ENCODE measurements around the gene EPGN. TPM values are rescaled to one million over a fixed set of nuclear protein-coding genes. Genes with fewer than 3 reads are reported as not detected.

The EPGN gene
- total RNA-seq, 2 experiments from 2014 or later: not detected

DNA sequence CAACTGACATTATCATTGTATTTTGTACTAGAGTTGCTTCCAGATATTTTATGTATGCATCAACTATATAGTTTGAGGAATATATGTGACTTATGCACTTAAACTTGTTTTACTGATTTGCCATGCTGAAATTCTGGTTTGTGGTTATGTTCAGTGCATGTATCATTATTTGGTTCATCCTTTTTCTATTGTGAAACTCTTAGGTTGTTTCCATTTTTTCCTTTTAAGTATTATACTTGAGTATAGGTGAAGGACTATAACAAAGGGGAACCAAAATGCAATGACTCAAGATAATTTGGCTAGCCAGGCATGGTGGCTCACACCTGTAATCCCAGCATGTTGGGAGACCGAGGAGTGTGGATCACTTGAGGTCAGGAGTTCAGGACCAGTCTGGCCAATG lies 21.1 kb upstream of the EPGN start:
- Mint-ChIP-seq H3K27me3 (no peaks in the 10 kb centered on the region), H3K9me3 (no peaks in the 10 kb centered on the region), H3K4me3 (no peak overlapping the region), H3K36me3 (no peaks in the 10 kb centered on the region), H3K27ac (no peak overlapping the region), H3K4me1 (ENCODE audit: low read depth) (no peaks in the 10 kb centered on the region)
- POLR2A ChIA-PET: no interaction called here
- DNase-seq: no peak
- CTCF ChIA-PET: no interaction called here
- intact Hi-C loops (cut with micrococcal nuclease): no loop called here

DNA sequence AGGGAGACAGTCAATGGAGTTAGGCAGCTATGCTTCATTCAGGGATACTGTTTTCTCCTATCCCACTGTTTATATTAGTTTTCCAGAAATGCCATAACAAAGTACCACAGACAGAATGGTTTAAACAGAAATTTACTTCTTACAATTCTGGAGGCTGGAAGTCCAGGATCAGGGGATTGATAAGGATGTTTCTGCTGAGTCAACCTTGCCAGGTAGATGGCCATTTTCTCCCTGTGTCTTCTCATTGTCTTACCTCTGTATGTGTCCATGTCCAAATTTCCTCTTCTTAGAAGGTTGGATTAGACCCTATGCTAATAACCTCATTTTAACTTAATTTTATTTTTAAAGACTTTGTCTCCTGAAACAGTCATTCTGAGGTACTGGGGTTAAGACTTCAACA lies 20.5 kb upstream of the EPGN start:
- intact Hi-C loops (cut with micrococcal nuclease): no loop called here
- Mint-ChIP-seq H3K27ac (no peak overlapping the region), H3K4me1 (ENCODE audit: low read depth) (no peaks in the 10 kb centered on the region), H3K9me3 (no peaks in the 10 kb centered on the region), H3K36me3 (no peaks in the 10 kb centered on the region), H3K4me3 (no peak overlapping the region), H3K27me3 (no peaks in the 10 kb centered on the region)
- POLR2A ChIA-PET: no interaction called here
- DNase-seq: no peak
- CTCF ChIA-PET: no interaction called here

DNA sequence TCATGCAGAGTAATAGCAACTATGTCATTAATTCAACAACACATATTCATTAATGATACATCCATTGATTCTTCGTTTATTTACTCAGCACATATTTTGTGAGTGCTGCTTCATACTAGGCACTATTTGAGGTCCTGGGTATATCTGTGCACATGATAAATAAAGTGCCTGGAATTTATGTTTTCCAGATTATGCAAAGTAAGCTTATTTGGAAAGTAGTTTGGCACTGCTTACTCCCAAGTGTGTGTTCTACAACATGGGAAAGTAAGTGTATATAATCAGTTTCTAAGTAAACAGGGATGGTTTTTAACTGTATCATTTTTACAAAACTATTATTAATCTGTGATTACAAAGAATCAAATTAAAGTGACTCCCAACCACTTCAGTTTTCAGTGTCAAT lies 16.8 kb upstream of the EPGN start:
- intact Hi-C loops (cut with micrococcal nuclease): no loop called here
- Mint-ChIP-seq H3K36me3 (no peaks in the 10 kb centered on the region), H3K4me1 (ENCODE audit: low read depth) (no peaks in the 10 kb centered on the region), H3K27me3 (no peaks in the 10 kb centered on the region), H3K9me3 (no peaks in the 10 kb centered on the region), H3K27ac (no peak overlapping the region), H3K4me3 (no peak overlapping the region)
- ChIA-PET POLR2A (no interaction called here), CTCF (no interaction called here)
- no peak for DNase-seq

DNA sequence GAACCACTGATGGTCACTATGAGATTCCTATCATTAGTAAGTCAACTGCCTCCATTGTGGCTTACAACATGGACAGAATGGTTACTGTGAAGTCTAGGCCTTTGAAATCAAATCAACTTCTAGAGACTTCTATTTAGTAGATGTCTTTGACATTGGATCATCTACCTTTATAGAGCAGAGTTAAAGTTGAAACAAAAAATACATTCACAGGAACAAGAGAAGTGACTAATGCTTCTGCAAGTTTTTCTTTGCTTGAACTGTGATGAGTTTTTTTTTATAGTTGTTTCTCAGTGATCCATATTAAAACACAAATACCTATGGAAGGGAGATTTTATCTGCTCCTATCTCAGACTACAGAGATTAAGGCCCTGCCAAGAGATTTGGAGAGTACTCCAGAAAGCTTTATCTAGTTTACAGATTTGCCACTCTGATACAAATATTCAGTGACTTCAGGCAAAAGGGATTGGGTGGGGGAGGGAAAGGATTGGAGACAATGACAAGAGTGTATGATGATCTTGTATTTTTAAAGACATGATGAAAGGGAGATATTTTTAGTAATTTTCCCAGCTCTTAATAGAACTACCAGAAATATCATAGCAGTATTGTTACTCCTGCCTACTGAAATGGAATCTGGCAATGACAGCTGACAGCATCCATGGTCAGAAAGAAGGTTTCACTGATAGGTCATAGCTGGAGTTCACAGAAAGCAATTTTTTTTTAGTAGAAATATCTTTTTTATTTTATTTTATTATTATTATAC lies 16.0 kb upstream of the EPGN start:
- ChIA-PET CTCF (no interaction called here), POLR2A (no interaction called here)
- no peak for DNase-seq
- H3K4me1 Mint-ChIP-seq (ENCODE audit: low read depth): no peaks in the 10 kb centered on the region
- no peaks in the 10 kb centered on the region for H3K9me3 Mint-ChIP-seq
- H3K27ac Mint-ChIP-seq: no peak overlapping the region
- no peak overlapping the region for H3K4me3 Mint-ChIP-seq
- no peaks in the 10 kb centered on the region for H3K36me3 Mint-ChIP-seq
- intact Hi-C loops (cut with micrococcal nuclease): no loop called here
- H3K27me3 Mint-ChIP-seq: no peaks in the 10 kb centered on the region

DNA sequence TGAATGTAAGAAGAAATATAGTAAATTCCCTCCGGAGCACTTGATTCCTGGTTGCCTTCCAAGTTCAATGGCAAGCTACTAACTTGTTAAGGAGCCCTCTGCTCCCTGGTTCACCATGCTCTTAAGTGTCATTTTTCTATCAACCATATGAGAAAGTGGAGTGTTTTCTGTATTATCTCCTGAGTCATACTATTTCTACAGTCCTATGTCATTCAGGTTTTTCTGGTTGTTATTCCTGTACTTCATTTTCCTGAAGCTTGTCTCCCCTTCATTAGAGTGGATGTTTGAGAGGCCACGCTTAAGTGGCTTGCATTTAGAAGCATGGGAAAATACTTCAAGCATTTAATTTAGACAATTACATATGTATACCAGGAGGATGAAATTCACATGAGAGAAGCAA lies 14.7 kb upstream of the EPGN start:
- no peak overlapping the region for H3K4me3 Mint-ChIP-seq
- ChIA-PET CTCF (no interaction called here), POLR2A (no interaction called here)
- no peaks in the 10 kb centered on the region for H3K27me3 Mint-ChIP-seq
- no peaks in the 10 kb centered on the region for H3K4me1 Mint-ChIP-seq (ENCODE audit: low read depth)
- intact Hi-C loops (cut with micrococcal nuclease): no loop called here
- no peaks in the 10 kb centered on the region for H3K36me3 Mint-ChIP-seq
- H3K9me3 Mint-ChIP-seq: no peaks in the 10 kb centered on the region
- H3K27ac Mint-ChIP-seq: no peak overlapping the region
- no peak for DNase-seq

DNA sequence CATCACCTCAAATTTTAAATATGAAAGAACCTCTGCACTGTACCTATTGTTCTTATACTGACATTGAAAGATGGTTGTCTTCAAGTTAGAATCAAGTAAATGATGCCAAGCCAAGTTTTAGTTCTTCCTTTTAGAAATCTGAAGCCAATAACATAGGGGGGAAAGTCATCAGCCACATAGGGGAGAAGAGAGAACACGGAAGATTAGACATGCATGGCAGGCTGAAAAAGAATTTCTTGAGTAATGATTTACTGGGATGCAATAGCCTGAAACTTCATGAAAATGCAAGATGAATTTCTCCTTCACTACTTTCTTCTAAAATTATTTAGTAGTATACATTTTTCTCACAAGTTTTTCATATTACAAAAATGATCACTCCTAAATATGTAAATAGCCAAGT lies 13.6 kb upstream of the EPGN start:
- Mint-ChIP-seq H3K4me1 (ENCODE audit: low read depth) (no peaks in the 10 kb centered on the region), H3K27me3 (no peaks in the 10 kb centered on the region), H3K9me3 (no peaks in the 10 kb centered on the region), H3K36me3 (no peaks in the 10 kb centered on the region), H3K4me3 (no peak overlapping the region), H3K27ac (no peak overlapping the region)
- intact Hi-C loops (cut with micrococcal nuclease): no loop called here
- POLR2A ChIA-PET: no interaction called here
- CTCF ChIA-PET: no interaction called here
- DNase-seq: no peak

DNA sequence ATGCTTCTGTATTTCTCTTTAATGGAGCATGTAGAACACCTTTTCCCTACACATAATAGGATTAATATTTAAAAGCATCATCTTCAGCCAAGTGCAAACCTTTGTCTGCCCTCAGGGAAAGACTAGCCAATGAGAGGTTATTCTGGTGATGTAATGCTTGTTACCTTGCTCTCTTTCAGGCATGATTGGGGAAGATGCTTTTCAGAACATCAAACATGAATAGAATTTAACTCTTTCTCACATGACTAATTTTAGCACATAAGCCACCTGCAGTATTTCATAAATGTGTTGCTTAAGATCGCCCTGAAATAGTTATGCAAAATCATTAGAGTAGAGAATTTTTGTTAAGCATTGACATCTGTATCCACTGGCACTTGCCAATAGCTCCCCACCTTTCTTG lies 10.7 kb upstream of the EPGN start:
- intact Hi-C loops (cut with micrococcal nuclease): no loop called here
- Mint-ChIP-seq H3K4me1 (ENCODE audit: low read depth) (no peaks in the 10 kb centered on the region), H3K9me3 (no peaks in the 10 kb centered on the region), H3K36me3 (no peaks in the 10 kb centered on the region), H3K4me3 (no peak overlapping the region), H3K27me3 (no peaks in the 10 kb centered on the region), H3K27ac (no peak overlapping the region)
- CTCF ChIA-PET: no interaction called here
- POLR2A ChIA-PET: no interaction called here
- DNase-seq: no peak

DNA sequence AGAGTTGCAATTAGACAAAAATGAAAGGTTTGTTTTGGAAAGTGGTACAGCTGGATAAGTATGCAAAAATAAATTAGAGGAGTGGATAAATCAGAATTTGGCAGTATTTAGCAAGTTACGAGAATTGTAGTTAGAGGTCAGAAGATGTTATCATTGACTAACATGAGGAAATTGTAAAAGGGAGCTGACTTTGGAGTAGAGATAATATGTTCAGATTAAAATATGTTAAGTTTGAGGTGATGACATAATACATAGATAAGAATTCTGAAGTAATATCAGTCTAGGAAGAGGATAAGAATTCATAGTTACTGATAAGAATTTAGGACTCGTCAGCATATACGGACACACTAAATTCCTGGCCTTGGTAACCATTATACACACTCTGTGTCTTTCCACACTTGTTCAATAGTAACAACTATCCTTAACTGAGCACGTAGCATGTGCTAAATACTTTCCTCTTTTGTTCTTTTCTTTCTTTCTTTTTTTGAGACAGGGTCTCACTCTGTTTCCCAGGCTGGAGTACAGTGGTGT lies 4.1 kb upstream of the EPGN start:
- no peak for DNase-seq
- H3K27ac Mint-ChIP-seq: no peak overlapping the region
- H3K4me3 Mint-ChIP-seq: no peak overlapping the region
- peaks cover 8% of the 10 kb centered on the region for H3K4me1 Mint-ChIP-seq (ENCODE audit: low read depth)
- H3K27me3 Mint-ChIP-seq: no peaks in the 10 kb centered on the region
- H3K36me3 Mint-ChIP-seq: no peaks in the 10 kb centered on the region
- no peaks in the 10 kb centered on the region for H3K9me3 Mint-ChIP-seq
- intact Hi-C loops (cut with micrococcal nuclease): no loop called here
- POLR2A ChIA-PET: no interaction called here
- CTCF ChIA-PET: interaction anchor here (0.6 kb wide), 1 partner anchor 82 kb away, joined by 3 read pairs; no protein-coding TSS in a partner anchor

DNA sequence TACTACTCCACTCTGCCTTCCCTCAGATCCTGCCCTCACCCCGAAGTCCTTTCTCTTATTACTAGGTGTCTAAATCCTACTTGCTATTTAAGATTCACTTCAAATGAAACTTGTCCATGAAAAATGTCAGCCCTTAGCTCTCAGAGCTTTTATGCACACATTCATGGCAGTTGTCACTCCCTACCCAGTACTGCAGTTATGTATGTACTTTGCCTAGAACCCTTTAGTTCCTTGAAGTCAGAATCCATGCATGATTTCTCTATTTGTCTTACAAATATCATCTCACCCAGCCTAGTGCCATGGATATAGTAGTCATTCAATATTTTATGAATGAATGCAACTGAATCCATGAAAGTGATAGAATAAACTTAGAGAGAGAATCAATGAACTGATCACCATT lies 3.3 kb upstream of the EPGN start:
- no peak overlapping the region for H3K4me3 Mint-ChIP-seq
- peaks cover 8% of the 10 kb centered on the region for H3K4me1 Mint-ChIP-seq (ENCODE audit: low read depth)
- no peaks in the 10 kb centered on the region for H3K9me3 Mint-ChIP-seq
- no peak overlapping the region for H3K27ac Mint-ChIP-seq
- no peaks in the 10 kb centered on the region for H3K27me3 Mint-ChIP-seq
- intact Hi-C loops (cut with micrococcal nuclease): no loop called here
- CTCF ChIA-PET: no interaction called here
- no peaks in the 10 kb centered on the region for H3K36me3 Mint-ChIP-seq
- no peak for DNase-seq
- POLR2A ChIA-PET: no interaction called here

DNA sequence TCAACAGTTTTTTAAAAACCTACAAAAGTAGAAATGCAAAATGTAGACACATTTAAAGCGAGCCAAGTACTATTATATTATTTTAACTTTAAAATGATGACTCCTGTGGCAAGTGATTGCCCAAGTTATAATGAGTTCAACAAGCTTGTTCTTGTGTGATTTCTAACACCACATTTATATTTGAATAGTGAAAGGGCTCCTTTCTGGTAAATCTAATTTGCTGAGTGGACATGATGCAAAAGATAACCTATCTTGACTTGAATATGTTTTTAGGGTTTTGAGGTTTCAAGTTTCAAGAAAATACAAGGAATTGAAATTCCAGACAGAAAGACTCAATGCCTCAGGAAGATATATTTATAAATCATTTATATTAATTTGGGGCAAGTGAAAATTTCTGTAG lies 1.1 kb upstream of the EPGN start:
- Mint-ChIP-seq H3K9me3 (no peaks in the 10 kb centered on the region), H3K4me1 (ENCODE audit: low read depth) (peaks cover 8% of the 10 kb centered on the region)
- POLR2A ChIA-PET: no interaction called here

DNA sequence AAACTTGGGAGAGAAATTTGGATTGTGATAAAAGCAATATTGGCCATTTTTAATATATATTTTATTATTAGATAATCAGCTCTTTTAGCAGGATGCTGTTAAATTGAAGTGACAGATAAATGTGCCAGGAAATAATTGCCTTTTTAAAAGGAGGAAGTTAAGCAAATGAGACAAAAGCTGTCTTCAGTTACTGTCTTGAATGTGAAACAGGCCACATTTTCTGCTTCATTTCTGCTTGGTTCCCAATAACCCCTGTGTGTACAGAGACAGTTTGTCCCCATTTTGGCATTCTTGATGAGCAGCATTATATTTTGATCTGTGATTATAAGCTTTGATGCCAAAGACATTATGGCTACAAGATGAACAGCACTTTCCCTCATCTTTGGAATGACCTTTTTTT lies 953 bp downstream of the EPGN start:
- POLR2A ChIA-PET: no interaction called here
- DNase-seq: no peak
- Mint-ChIP-seq H3K4me1 (ENCODE audit: low read depth) (peaks cover 8% of the 10 kb centered on the region), H3K27ac (no peak overlapping the region), H3K36me3 (no peaks in the 10 kb centered on the region), H3K27me3 (no peaks in the 10 kb centered on the region), H3K4me3 (no peak overlapping the region), H3K9me3 (no peaks in the 10 kb centered on the region)
- intact Hi-C loops (cut with micrococcal nuclease): no loop called here
- CTCF ChIA-PET: interaction anchor here (3.5 kb wide), 1 partner anchor 80 kb away, joined by 14 read pairs; no protein-coding TSS in a partner anchor

More for the DNA sequence above, 1.1 kb upstream of the EPGN start:
- no peak overlapping the region for H3K27ac Mint-ChIP-seq
- H3K27me3 Mint-ChIP-seq: no peaks in the 10 kb centered on the region
- intact Hi-C loops (cut with micrococcal nuclease): no loop called here
- CTCF ChIA-PET: interaction anchor here (3.5 kb wide), 1 partner anchor 78 kb away, joined by 14 read pairs; no protein-coding TSS in a partner anchor
- DNase-seq: no peak
- no peak overlapping the region for H3K4me3 Mint-ChIP-seq
- no peaks in the 10 kb centered on the region for H3K36me3 Mint-ChIP-seq

DNA sequence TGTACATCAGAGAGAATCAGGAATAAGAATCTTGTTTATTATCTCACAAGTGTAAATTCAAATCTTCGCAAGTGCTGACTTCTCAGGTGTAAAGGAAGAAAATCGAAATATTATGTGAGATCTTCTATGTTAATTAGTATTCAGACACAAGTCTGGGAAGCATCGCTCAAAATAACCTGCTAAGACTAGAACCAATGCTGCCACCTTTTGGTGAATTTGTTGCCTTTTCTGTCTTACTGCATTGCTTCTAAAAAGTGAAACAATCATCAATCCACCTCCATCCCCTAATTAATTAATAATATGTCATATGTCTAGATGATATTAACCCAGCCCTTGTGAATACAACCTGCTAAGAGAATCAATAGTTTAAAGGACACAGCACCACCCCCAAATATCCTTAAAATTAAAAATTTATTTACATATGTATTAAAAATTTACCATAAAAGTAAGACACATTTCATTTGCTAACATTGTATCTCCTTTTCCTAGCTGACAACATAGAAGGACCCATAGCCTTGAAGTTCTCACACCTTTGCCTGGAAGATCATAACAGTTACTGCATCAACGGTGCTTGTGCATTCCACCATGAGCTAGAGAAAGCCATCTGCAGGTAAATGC lies 3.5 kb downstream of the EPGN start:
- CTCF ChIA-PET: interaction anchor here (1.1 to 3.2 kb wide), 3 partner anchors 83 to 123 kb away, joined by 5 to 19 read pairs (median 6); no protein-coding TSS in a partner anchor
- Mint-ChIP-seq H3K27me3 (no peaks in the 10 kb centered on the region), H3K27ac (no peak overlapping the region), H3K4me1 (ENCODE audit: low read depth) (peaks cover 8% of the 10 kb centered on the region), H3K9me3 (no peaks in the 10 kb centered on the region), H3K36me3 (no peaks in the 10 kb centered on the region), H3K4me3 (no peak overlapping the region)
- DNase-seq: no peak
- intact Hi-C loops (cut with micrococcal nuclease): loop anchor here (1.0 to 2.0 kb wide), 2 partner anchors 84 to 123 kb away; no protein-coding TSS in a partner anchor
- POLR2A ChIA-PET: no interaction called here

DNA sequence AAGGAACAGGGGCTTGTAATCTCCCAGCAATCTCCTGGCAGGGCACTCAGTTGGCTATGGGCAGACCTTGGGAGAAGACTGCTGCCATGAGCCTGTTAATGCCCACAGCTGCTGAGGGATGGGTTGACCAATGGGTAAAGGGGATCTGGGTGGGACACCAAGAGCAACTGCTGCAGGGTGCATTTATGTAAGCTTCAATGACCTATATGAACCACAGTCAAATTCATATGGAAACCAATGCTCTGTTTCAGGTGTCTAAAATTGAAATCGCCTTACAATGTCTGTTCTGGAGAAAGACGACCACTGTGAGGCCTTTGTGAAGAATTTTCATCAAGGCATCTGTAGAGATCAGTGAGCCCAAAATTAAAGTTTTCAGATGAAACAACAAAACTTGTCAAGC lies 6.1 kb downstream of the EPGN start:
- ChIA-PET CTCF (interaction anchor here (3.2 kb wide), 1 partner anchor 85 kb away, joined by 19 read pairs; no protein-coding TSS in a partner anchor), POLR2A (no interaction called here)
- DNase-seq: no peak
- H3K36me3 Mint-ChIP-seq: no peaks in the 10 kb centered on the region
- H3K27me3 Mint-ChIP-seq: no peaks in the 10 kb centered on the region
- H3K9me3 Mint-ChIP-seq: no peaks in the 10 kb centered on the region
- H3K4me3 Mint-ChIP-seq: no peak overlapping the region
- H3K4me1 Mint-ChIP-seq (ENCODE audit: low read depth): no peaks in the 10 kb centered on the region
- H3K27ac Mint-ChIP-seq: no peak overlapping the region
- intact Hi-C loops (cut with micrococcal nuclease): no loop called here

Measured in activated CD4-positive, alpha-beta memory T cell treated with anti-CD3 and anti-CD28 coated beads for 36 hours (primary cell).